Left ventricle myocardium inferior (tissue), 1 donor: ENCODE results near the gene KCNQ1. TPM values are rescaled to one million over a fixed set of nuclear protein-coding genes. Genes with fewer than 3 reads are reported as not detected.

ENCODE experiments used
- DNase-seq: peaks from one replicate; pipeline ENCODE4 v3.0.0-alpha.2; 2020
- H3K27ac ChIP-seq: fragments of 200-600 bp; replicated peaks from 2 replicates; pipeline ENCODE4 v1.8.0; 2021
- H3K27me3 ChIP-seq: fragments of 200-600 bp; 2 replicates; pipeline ENCODE4 v1.8.0; 2021; ENCODE audit warnings: low read depth
- H3K36me3 ChIP-seq: fragments of 200-600 bp; 2 replicates; pipeline ENCODE4 v1.8.0; 2021
- H3K4me1 ChIP-seq: fragments of 200-600 bp; 2 replicates; pipeline ENCODE4 v1.8.0; 2021
- H3K4me3 ChIP-seq: fragments of 200-600 bp; 2 replicates; pipeline ENCODE4 v1.8.0; 2021; ENCODE audit warnings: mild to moderate bottlenecking, moderate library complexity
- H3K9me3 ChIP-seq: fragments of 200-600 bp; replicated peaks from 2 replicates; pipeline ENCODE4 v1.8.0; 2021
- CTCF ChIP-seq: fragments of 200-600 bp; IDR thresholded peaks from 2 replicates; pipeline ENCODE4 v1.8.0; 2021; ENCODE audit warnings: antibody characterized with exemption, mild to moderate bottlenecking, borderline replicate concordance
- intact Hi-C: fragments of 100-400 bp; cut with micrococcal nuclease; formaldehyde crosslinking; loops from one replicate; pipeline ENCODE4 v1.11.0; 2022
- total RNA-seq: library from RNA; stranded (reverse); fragmentation: NEBNext Ultra II Directional; extraction: Animal tissue kit (Norgen Biotek cat#: 25700); gene quantifications from one replicate; pipeline ENCODE4 v1.2.1, GENCODE V29; 2021
- donor health status: DM: no; HTN: yes; CAD: no; lungs with severe emphysema.

KCNQ1 gene
- total RNA-seq, 1 donor from 2014 or later, result 41.8 TPM

GRCh38 chr11:2761131-2762030 is 316.6 kb downstream of the KCNQ1 start:
- Histone ChIP-seq H3K36me3 (no peaks in the 10 kb centered on the region), H3K9me3 (peaks cover 11% of the 10 kb centered on the region), H3K27ac (no peak overlapping the region), H3K27me3 (no peaks in the 10 kb centered on the region), H3K4me3 (no peak overlapping the region), H3K4me1 (no peaks in the 10 kb centered on the region)
- intact Hi-C loops, result no loop called here
- DNase-seq, result no peak
- TF ChIP-seq CTCF, result no peak

- no peak overlapping the region for H3K4me3 ChIP-seq
- no peaks in the 10 kb centered on the region for H3K4me1 ChIP-seq
- no peak for DNase-seq
- TF ChIP-seq CTCF, result no peak
- peaks cover 5% of the 10 kb centered on the region for H3K9me3 ChIP-seq
- no peaks in the 10 kb centered on the region for H3K36me3 ChIP-seq
- H3K27ac ChIP-seq, result no peak overlapping the region
- H3K27me3 ChIP-seq, result no peaks in the 10 kb centered on the region
- intact Hi-C loops, result no loop called here
These were observed 317.2 kb downstream of the KCNQ1 start for GRCh38 chr11:2762031-2762380.

- peaks cover under 1% of the 10 kb centered on the region for H3K9me3 ChIP-seq
- no peaks in the 10 kb centered on the region for H3K27me3 ChIP-seq
These were observed 317.6 kb downstream of the KCNQ1 start for GRCh38 chr11:2762451-2762850.

GRCh38 chr11:2763984-2764383 is 319.2 kb downstream of the KCNQ1 start:
- Histone ChIP-seq H3K27ac (peak overlapping the region; percentile 5), H3K4me3 (no peak overlapping the region), H3K36me3 (no peaks in the 10 kb centered on the region), H3K9me3 (no peaks in the 10 kb centered on the region), H3K4me1 (no peaks in the 10 kb centered on the region), H3K27me3 (no peaks in the 10 kb centered on the region)
- no peak for DNase-seq
- TF ChIP-seq CTCF, result no peak
- intact Hi-C loops, result no loop called here

More at GRCh38 chr11:2762451-2762850, 317.6 kb downstream of the KCNQ1 start:
- H3K4me1 ChIP-seq, result no peaks in the 10 kb centered on the region
- no peak for TF ChIP-seq CTCF
- no peak overlapping the region for H3K4me3 ChIP-seq
- intact Hi-C loops, result no loop called here
- DNase-seq, result no peak
- H3K36me3 ChIP-seq, result no peaks in the 10 kb centered on the region
- no peak overlapping the region for H3K27ac ChIP-seq

- intact Hi-C loops, result no loop called here
- Histone ChIP-seq H3K9me3 (no peaks in the 10 kb centered on the region), H3K4me1 (no peaks in the 10 kb centered on the region)
These were observed 320.7 kb downstream of the KCNQ1 start for GRCh38 chr11:2765491-2765890.

More at GRCh38 chr11:2765491-2765890, 320.7 kb downstream of the KCNQ1 start:
- Histone ChIP-seq H3K4me3 (no peak overlapping the region), H3K27ac (no peak overlapping the region), H3K36me3 (no peaks in the 10 kb centered on the region), H3K27me3 (no peaks in the 10 kb centered on the region)
- TF ChIP-seq CTCF, result no peak
- DNase-seq, result no peak
